Left ventricle myocardium inferior (tissue), 1 donor: ENCODE measurements around the gene CYP2W1. TPM values are rescaled to one million over a fixed set of nuclear protein-coding genes. Genes with fewer than 3 reads are reported as not detected.

Source experiments
- DNase-seq: peaks from one replicate; pipeline ENCODE4 v3.0.0-alpha.2; 2020
- H3K27ac ChIP-seq: fragments of 200-600 bp; replicated peaks from 2 replicates; pipeline ENCODE4 v1.8.0; 2021
- H3K27me3 ChIP-seq: fragments of 200-600 bp; 2 replicates; pipeline ENCODE4 v1.8.0; 2021; ENCODE audit warnings: low read depth
- H3K36me3 ChIP-seq: fragments of 200-600 bp; 2 replicates; pipeline ENCODE4 v1.8.0; 2021
- H3K4me1 ChIP-seq: fragments of 200-600 bp; 2 replicates; pipeline ENCODE4 v1.8.0; 2021
- H3K4me3 ChIP-seq: fragments of 200-600 bp; 2 replicates; pipeline ENCODE4 v1.8.0; 2021; ENCODE audit warnings: mild to moderate bottlenecking, moderate library complexity
- H3K9me3 ChIP-seq: fragments of 200-600 bp; replicated peaks from 2 replicates; pipeline ENCODE4 v1.8.0; 2021
- CTCF ChIP-seq: fragments of 200-600 bp; IDR thresholded peaks from 2 replicates; pipeline ENCODE4 v1.8.0; 2021; ENCODE audit warnings: antibody characterized with exemption, mild to moderate bottlenecking, borderline replicate concordance
- intact Hi-C: fragments of 100-400 bp; cut with micrococcal nuclease; formaldehyde crosslinking; loops from one replicate; pipeline ENCODE4 v1.11.0; 2022
- long read RNA-seq: library from polyadenylated mRNA; unstranded; transcript quantifications from one replicate; pipeline ENCODE4 v2.0.0, GENCODE V29; 2021
- total RNA-seq: library from RNA; stranded (reverse); fragmentation: NEBNext Ultra II Directional; extraction: Animal tissue kit (Norgen Biotek cat#: 25700); gene quantifications from one replicate; pipeline ENCODE4 v1.2.1, GENCODE V29; 2021
- donor health status: DM: no; HTN: yes; CAD: no; lungs with severe emphysema.

Gene CYP2W1
- total RNA-seq = not detected
- long read RNA-seq = 0 reads

- Histone ChIP-seq H3K9me3 (no peaks in the 10 kb centered on the region), H3K4me1 (peaks cover 1% of the 10 kb centered on the region), H3K36me3 (no peaks in the 10 kb centered on the region), H3K27ac (no peak within 1 kb of the TSS), H3K27me3 (peaks cover 55% of the 10 kb centered on the region), H3K4me3 (no peak within 1 kb of the TSS)
- no peak for TF ChIP-seq CTCF
- no peak for DNase-seq
- intact Hi-C loops = no loop called here
Observed at GRCh38 chr7:983004-983615, at the start of gene CYP2W1. TSS of gene CYP2W1 (plus strand) at chr7:983181. CDS start at chr7:983212, 31 bp downstream.

GRCh38 chr7:934469-935163, 48.4 kb upstream of the CYP2W1 start:
- intact Hi-C loops = no loop called here
- DNase-seq = no peak
- Histone ChIP-seq H3K4me1 (no peaks in the 10 kb centered on the region), H3K9me3 (no peaks in the 10 kb centered on the region), H3K27me3 (peaks cover 7% of the 10 kb centered on the region), H3K4me3 (no peak overlapping the region), H3K36me3 (no peaks in the 10 kb centered on the region), H3K27ac (no peak overlapping the region)
- no peak for TF ChIP-seq CTCF

- H3K4me3 ChIP-seq = no peak overlapping the region
- no peak overlapping the region for H3K27ac ChIP-seq
- no peak for TF ChIP-seq CTCF
- intact Hi-C loops = no loop called here
- H3K4me1 ChIP-seq = no peaks in the 10 kb centered on the region
- peaks cover 7% of the 10 kb centered on the region for H3K27me3 ChIP-seq
- no peak for DNase-seq
- peaks cover 1% of the 10 kb centered on the region for H3K9me3 ChIP-seq
- H3K36me3 ChIP-seq = no peaks in the 10 kb centered on the region
Observed at GRCh38 chr7:935164-935873, 47.7 kb upstream of the CYP2W1 start.

- H3K36me3 ChIP-seq = no peaks in the 10 kb centered on the region
- intact Hi-C loops = no loop called here
- H3K27ac ChIP-seq = no peak overlapping the region
- H3K9me3 ChIP-seq = peaks cover 7% of the 10 kb centered on the region
- H3K4me3 ChIP-seq = no peak overlapping the region
- H3K4me1 ChIP-seq = no peaks in the 10 kb centered on the region
- peaks cover 7% of the 10 kb centered on the region for H3K27me3 ChIP-seq
- no peak for TF ChIP-seq CTCF
- no peak for DNase-seq
Observed at GRCh38 chr7:935874-936385, 47.1 kb upstream of the CYP2W1 start.

GRCh38 chr7:936386-937054, 46.5 kb upstream of the CYP2W1 start:
- H3K36me3 ChIP-seq = no peaks in the 10 kb centered on the region
- intact Hi-C loops = no loop called here
- no peaks in the 10 kb centered on the region for H3K4me1 ChIP-seq
- TF ChIP-seq CTCF = no peak
- peaks cover 12% of the 10 kb centered on the region for H3K9me3 ChIP-seq
- no peak overlapping the region for H3K27ac ChIP-seq
- peaks cover 7% of the 10 kb centered on the region for H3K27me3 ChIP-seq
- no peak overlapping the region for H3K4me3 ChIP-seq
- DNase-seq = no peak
